Breast epithelium (tissue), 3 donors: Measurements from ENCODE around the gene PHKB.

ENCODE experiments used
- POLR2AphosphoS5 ChIP-seq, 3 donors: sonication (generic); formaldehyde crosslinking; IDR thresholded peaks; one replicate each; pipeline ENCODE4 v1.6.1; 2017; ENCODE audit warnings: antibody characterized with exemption in 3 of 3
- TF ChIP-seq, protein P1 (sequence below), 3 donors: fragments of 450-650 bp; IDR thresholded peaks; one replicate each; pipeline ENCODE4 v1.5.1; 2016 to 2017; ENCODE audit warnings: antibody characterized with exemption in 3 of 3, mild to moderate bottlenecking in 3 of 3, moderate library complexity in 3 of 3

DNA sequence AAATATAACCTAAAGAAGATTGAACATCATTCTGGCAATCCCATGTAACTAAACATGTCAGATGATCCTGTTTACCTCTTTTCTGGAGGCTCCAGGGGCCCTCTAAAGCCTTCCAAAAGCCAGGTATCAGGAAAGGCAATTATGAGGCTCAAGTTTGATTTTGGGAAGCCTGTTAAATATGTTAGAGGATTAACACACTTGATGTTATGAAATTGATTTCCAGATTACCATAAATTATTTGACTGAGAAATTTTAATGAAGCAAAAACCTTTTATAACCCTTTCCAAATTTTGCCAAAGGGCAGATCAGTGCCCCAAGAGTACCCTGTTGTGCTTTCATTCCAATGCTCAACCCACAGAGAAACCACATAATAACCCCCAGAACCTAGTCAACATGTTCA is 29.3 kb downstream of the PHKB start:
- TF ChIP-seq, protein P1, sequence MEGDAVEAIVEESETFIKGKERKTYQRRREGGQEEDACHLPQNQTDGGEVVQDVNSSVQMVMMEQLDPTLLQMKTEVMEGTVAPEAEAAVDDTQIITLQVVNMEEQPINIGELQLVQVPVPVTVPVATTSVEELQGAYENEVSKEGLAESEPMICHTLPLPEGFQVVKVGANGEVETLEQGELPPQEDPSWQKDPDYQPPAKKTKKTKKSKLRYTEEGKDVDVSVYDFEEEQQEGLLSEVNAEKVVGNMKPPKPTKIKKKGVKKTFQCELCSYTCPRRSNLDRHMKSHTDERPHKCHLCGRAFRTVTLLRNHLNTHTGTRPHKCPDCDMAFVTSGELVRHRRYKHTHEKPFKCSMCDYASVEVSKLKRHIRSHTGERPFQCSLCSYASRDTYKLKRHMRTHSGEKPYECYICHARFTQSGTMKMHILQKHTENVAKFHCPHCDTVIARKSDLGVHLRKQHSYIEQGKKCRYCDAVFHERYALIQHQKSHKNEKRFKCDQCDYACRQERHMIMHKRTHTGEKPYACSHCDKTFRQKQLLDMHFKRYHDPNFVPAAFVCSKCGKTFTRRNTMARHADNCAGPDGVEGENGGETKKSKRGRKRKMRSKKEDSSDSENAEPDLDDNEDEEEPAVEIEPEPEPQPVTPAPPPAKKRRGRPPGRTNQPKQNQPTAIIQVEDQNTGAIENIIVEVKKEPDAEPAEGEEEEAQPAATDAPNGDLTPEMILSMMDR (IDR thresholded peaks at IDR 0.05) = no peak
- no peak for TF ChIP-seq POLR2AphosphoS5 (IDR thresholded peaks at IDR 0.05)
